IPS-20b (cell line): ENCODE measurements around the gene USP53.
A peak's percentile ranks its signal among the peaks of the same experiment; 100 is the strongest.
"Not testable (repeated sequence)": the region's sequence is repeated elsewhere in the genome, so short reads cannot be mapped to it uniquely, and the experiment has no call there.

Source experiments
- H3K27ac ChIP-seq: one replicate; pipeline ENCODE4 v1.5.1; 2013; ENCODE audit warnings: low read length
- H3K27me3 ChIP-seq: 2 replicates; pipeline ENCODE4 v1.6.1; 2013; ENCODE audit warnings: mild to moderate bottlenecking, low read length, inconsistent platforms; ENCODE audit not compliant: insufficient read depth
- H3K36me3 ChIP-seq: 2 replicates; pipeline ENCODE4 v1.6.1; 2013; ENCODE audit warnings: low read depth, mild to moderate bottlenecking, inconsistent platforms, low read length, moderate library complexity; ENCODE audit not compliant: insufficient read depth
- H3K4me1 ChIP-seq: 2 replicates; pipeline ENCODE4 v1.6.1; 2013; ENCODE audit warnings: mild to moderate bottlenecking, control low read depth, inconsistent platforms, low read length, moderate library complexity; ENCODE audit not compliant: insufficient read depth
- H3K4me3 ChIP-seq: 2 replicates; pipeline ENCODE4 v1.5.1; 2013; ENCODE audit warnings: mild to moderate bottlenecking, low read length, inconsistent platforms
- H3K9ac ChIP-seq: 2 replicates; pipeline ENCODE4 v1.6.1; 2013; ENCODE audit warnings: low read depth, mild to moderate bottlenecking, inconsistent platforms, low read length, moderate library complexity
- H3K9me3 ChIP-seq: 2 replicates; pipeline ENCODE4 v1.6.1; 2013; ENCODE audit warnings: mild to moderate bottlenecking, low read depth, low read length, inconsistent platforms; ENCODE audit not compliant: insufficient read depth

Gene USP53

GRCh38 chr4:119244344-119244743, 31.8 kb downstream of the USP53 start:
- Histone ChIP-seq H3K36me3 (peaks cover 30% of the 10 kb centered on the region), H3K27me3 (no peaks in the 10 kb centered on the region), H3K4me1 (peaks cover 20% of the 10 kb centered on the region), H3K9me3 (no peaks in the 10 kb centered on the region), H3K9ac (no peak overlapping the region), H3K4me3 (no peak overlapping the region), H3K27ac (no peak overlapping the region)

- no peaks in the 10 kb centered on the region for H3K27me3 ChIP-seq
- H3K9ac ChIP-seq, result no peak overlapping the region
- peaks cover 28% of the 10 kb centered on the region for H3K36me3 ChIP-seq
- H3K4me1 ChIP-seq, result peaks cover 20% of the 10 kb centered on the region
- no peaks in the 10 kb centered on the region for H3K9me3 ChIP-seq
- no peak overlapping the region for H3K27ac ChIP-seq
- H3K4me3 ChIP-seq, result no peak overlapping the region
Measured at GRCh38 chr4:119244832-119245231, 32.3 kb downstream of the USP53 start.

- H3K27me3 ChIP-seq, result no peaks in the 10 kb centered on the region
- no peak overlapping the region for H3K4me3 ChIP-seq
- no peak overlapping the region for H3K27ac ChIP-seq
- H3K9me3 ChIP-seq, result no peaks in the 10 kb centered on the region
- no peak overlapping the region for H3K9ac ChIP-seq
- peaks cover 11% of the 10 kb centered on the region for H3K4me1 ChIP-seq
- peaks cover 32% of the 10 kb centered on the region for H3K36me3 ChIP-seq
Measured at GRCh38 chr4:119246177-119246733, 33.7 kb downstream of the USP53 start.

- not testable (repeated sequence) for H3K4me3 ChIP-seq, H3K9ac ChIP-seq, H3K27me3 ChIP-seq, H3K4me1 ChIP-seq, H3K27ac ChIP-seq, H3K9me3 ChIP-seq
- peaks cover 30% of the 10 kb centered on the region for H3K36me3 ChIP-seq
Measured at GRCh38 chr4:119251037-119251436, 38.5 kb downstream of the USP53 start.

GRCh38 chr4:119255223-119255622, 42.7 kb downstream of the USP53 start:
- not testable (repeated sequence) for H3K4me1 ChIP-seq, H3K4me3 ChIP-seq, H3K27ac ChIP-seq, H3K9me3 ChIP-seq, H3K9ac ChIP-seq, H3K27me3 ChIP-seq
- H3K36me3 ChIP-seq, result peaks cover 29% of the 10 kb centered on the region

- H3K27me3 ChIP-seq, result no peaks in the 10 kb centered on the region
- no peaks in the 10 kb centered on the region for H3K4me1 ChIP-seq
- peaks cover 38% of the 10 kb centered on the region for H3K36me3 ChIP-seq
- H3K27ac ChIP-seq, result no peak overlapping the region
- no peaks in the 10 kb centered on the region for H3K9me3 ChIP-seq
- no peak overlapping the region for H3K9ac ChIP-seq
- no peak overlapping the region for H3K4me3 ChIP-seq
Measured at GRCh38 chr4:119260528-119260927, 48.0 kb downstream of the USP53 start.

- H3K9ac ChIP-seq, result no peak overlapping the region
- H3K36me3 ChIP-seq, result peaks cover 29% of the 10 kb centered on the region
- H3K4me1 ChIP-seq, result no peaks in the 10 kb centered on the region
- H3K27me3 ChIP-seq, result no peaks in the 10 kb centered on the region
- no peak overlapping the region for H3K4me3 ChIP-seq
- H3K9me3 ChIP-seq, result no peaks in the 10 kb centered on the region
- no peak overlapping the region for H3K27ac ChIP-seq
Measured at GRCh38 chr4:119261986-119262385, 49.5 kb downstream of the USP53 start.

GRCh38 chr4:119264743-119265142, 52.2 kb downstream of the USP53 start:
- Histone ChIP-seq H3K27ac (no peak overlapping the region), H3K9me3 (no peaks in the 10 kb centered on the region), H3K27me3 (no peaks in the 10 kb centered on the region), H3K4me3 (no peak overlapping the region), H3K36me3 (peaks cover 16% of the 10 kb centered on the region), H3K4me1 (no peaks in the 10 kb centered on the region), H3K9ac (no peak overlapping the region)

- Histone ChIP-seq H3K4me1 (no peaks in the 10 kb centered on the region), H3K9ac (no peak overlapping the region), H3K36me3 (peaks cover 19% of the 10 kb centered on the region), H3K9me3 (no peaks in the 10 kb centered on the region), H3K27me3 (no peaks in the 10 kb centered on the region), H3K4me3 (no peak overlapping the region), H3K27ac (no peak overlapping the region)
Measured at GRCh38 chr4:119266153-119266552, 53.6 kb downstream of the USP53 start.

- H3K36me3 ChIP-seq, result peaks cover 33% of the 10 kb centered on the region
- H3K27me3 ChIP-seq, result no peaks in the 10 kb centered on the region
- H3K4me1 ChIP-seq, result no peaks in the 10 kb centered on the region
- no peak overlapping the region for H3K9ac ChIP-seq
- no peaks in the 10 kb centered on the region; the same call in 1 of the 2 replicates for H3K9me3 ChIP-seq
- H3K27ac ChIP-seq, result no peak overlapping the region
- no peak overlapping the region for H3K4me3 ChIP-seq
Measured at GRCh38 chr4:119268466-119268865, 56.0 kb downstream of the USP53 start.

GRCh38 chr4:119271361-119272085, 59.0 kb downstream of the USP53 start:
- H3K4me1 ChIP-seq, result no peaks in the 10 kb centered on the region

GRCh38 chr4:119279541-119279940, 67.0 kb downstream of the USP53 start:
- H3K4me1 ChIP-seq, result not testable (repeated sequence)
- H3K9ac ChIP-seq, result peak overlapping the region; percentile 48; the same call in 1 of the 2 replicates

More at GRCh38 chr4:119271361-119272085, 59.0 kb downstream of the USP53 start:
- Histone ChIP-seq H3K4me3 (no peak overlapping the region), H3K9me3 (no peaks in the 10 kb centered on the region; the same call in 1 of the 2 replicates), H3K27ac (no peak overlapping the region), H3K9ac (no peak overlapping the region), H3K36me3 (peaks cover 30% of the 10 kb centered on the region), H3K27me3 (no peaks in the 10 kb centered on the region)

More at GRCh38 chr4:119279541-119279940, 67.0 kb downstream of the USP53 start:
- H3K9me3 ChIP-seq, H3K27me3 ChIP-seq, H3K36me3 ChIP-seq, H3K27ac ChIP-seq: not testable (repeated sequence)
- H3K4me3 ChIP-seq, result 0 out of 2 replicates have a peak overlapping the region, but pooled peaks have one; percentile 2
